Measurements from ENCODE around the gene SLK. TPM values are rescaled to one million over a fixed set of nuclear protein-coding genes. Genes with fewer than 3 reads are reported as not detected.

SLK gene
- total and polyA plus RNA-seq, 2 of the 13 experiments (the other 11 are each of a cell fraction or from before 2014, with no cell fraction given) = 3.4 to 22.8 TPM

GRCh38 chr10:104061196-104061595 lies 94.3 kb downstream of the SLK start:
- Histone ChIP-seq H3K9ac (ENCODE audit: insufficient read depth, low read depth, low read length) (no peak overlapping the region), H3K27me3 (ENCODE audit: control insufficient read depth in 1 of 2, insufficient read depth in 2 of 2, low read length in 2 of 2) (peaks cover 3 to 21% of the 10 kb centered on the region in 2 experiments; a peak in 2 of 5 replicates), H3K36me3 (replicated peaks in 1 of 2; ENCODE audit: control insufficient read depth in 1 of 2, insufficient read depth in 2 of 2, low read length in 2 of 2) (no peaks in the 10 kb centered on the region), H3K4me2 (ENCODE audit: low read depth, low read length) (no peak overlapping the region), H3K4me1 (ENCODE audit: insufficient read depth, low read length) (no peaks in the 10 kb centered on the region), H3K4me3 (replicated peaks in 1 of 3; ENCODE audit: insufficient read depth in 1 of 3, low read depth in 2 of 3, low read length in 3 of 3) (no peak overlapping the region), H3K79me2 (ENCODE audit: insufficient read depth, low read length) (no peaks in the 10 kb centered on the region), H4K20me1 (ENCODE audit: insufficient read depth, low read length) (no peaks in the 10 kb centered on the region), H3K9me3 (ENCODE audit: low read length) (no peaks in the 10 kb centered on the region), H3K27ac (ENCODE audit: extremely low read length, insufficient read depth, low read length) (no peak overlapping the region), H2AFZ (ENCODE audit: low read length) (no peak overlapping the region)
- in situ Hi-C loops (cut with HindIII; ENCODE audit: extremely low pct_ligation_motif_present, low pct_unique_long_range_greater_than_20kb) (no loop called here), intact Hi-C loops (cut with micrococcal nuclease; ENCODE audit: unreplicated experiment) (no loop called here)
- BruUV-seq (replicated peaks) = no TSS peak
- CTCF ChIA-PET (ENCODE audit: low intra/inter-chr PET ratio, low total read pairs) = no interaction called here
- TF ChIP-seq SMAD3 (CRISPR knock-in tag; IDR thresholded peaks at IDR 0.05) (no peak), EP300 (IDR thresholded peaks at IDR 0.05; ENCODE audit: low read depth in 2 of 2, low read length in 2 of 2) (no peak), EP300 (CRISPR knock-in tag; IDR thresholded peaks at IDR 0.05; ENCODE audit: borderline replicate concordance) (no peak), ZBTB44 (CRISPR knock-in tag; IDR thresholded peaks at IDR 0.05) (no peak), ZNF83 (CRISPR knock-in tag; IDR thresholded peaks at IDR 0.05; ENCODE audit: borderline replicate concordance) (no peak)
- 25% methylated on average over 2 of the region's 6 CpGs for WGBS (ENCODE audit: low lambda C conversion rate)
- POLR2A ChIA-PET = no interaction called here
- FAIRE-seq (no peak), DNase-seq (ENCODE audit: low spot score) (no peak), ATAC-seq (no peak)

- POLR2A ChIA-PET = no interaction called here
- in situ Hi-C loops (cut with HindIII; ENCODE audit: extremely low pct_ligation_motif_present, low pct_unique_long_range_greater_than_20kb) (no loop called here), intact Hi-C loops (cut with micrococcal nuclease; ENCODE audit: unreplicated experiment) (no loop called here)
- Histone ChIP-seq H2AFZ (ENCODE audit: low read length) (no peak overlapping the region), H3K27me3 (ENCODE audit: control insufficient read depth in 1 of 2, insufficient read depth in 2 of 2, low read length in 2 of 2) (peaks cover 3 to 41% of the 10 kb centered on the region in 2 experiments; a peak in 4 of 5 replicates), H3K4me3 (replicated peaks in 1 of 3; ENCODE audit: insufficient read depth in 1 of 3, low read depth in 2 of 3, low read length in 3 of 3) (no peak overlapping the region), H3K4me1 (ENCODE audit: insufficient read depth, low read length) (no peaks in the 10 kb centered on the region), H3K27ac (ENCODE audit: extremely low read length, insufficient read depth, low read length) (no peak overlapping the region), H3K9ac (ENCODE audit: insufficient read depth, low read depth, low read length) (no peak overlapping the region), H3K79me2 (ENCODE audit: insufficient read depth, low read length) (no peaks in the 10 kb centered on the region), H3K9me3 (ENCODE audit: low read length) (no peaks in the 10 kb centered on the region), H3K4me2 (ENCODE audit: low read depth, low read length) (no peak overlapping the region), H3K36me3 (replicated peaks in 1 of 2; ENCODE audit: control insufficient read depth in 1 of 2, insufficient read depth in 2 of 2, low read length in 2 of 2) (no peaks in the 10 kb centered on the region), H4K20me1 (ENCODE audit: insufficient read depth, low read length) (no peaks in the 10 kb centered on the region)
- WGBS (ENCODE audit: low lambda C conversion rate) = 0% methylated on average over 1 of the region's 1 CpG
- DNase-seq (ENCODE audit: low spot score) (no peak), FAIRE-seq (no peak), ATAC-seq (no peak)
- TF ChIP-seq SOX5 (CRISPR knock-in tag; IDR thresholded peaks at IDR 0.05; ENCODE audit: borderline replicate concordance) (no peak), KMT2B (CRISPR knock-in tag; IDR thresholded peaks at IDR 0.05) (no peak), MAFF (IDR thresholded peaks at IDR 0.05; ENCODE audit: low read depth, low read length) (peak; percentile 62; the same call in 1 of the 2 replicates), ZNF354B (CRISPR knock-in tag; IDR thresholded peaks at IDR 0.05) (no peak), ATF4 (CRISPR knock-in tag; IDR thresholded peaks at IDR 0.05) (no peak), HNRNPK (IDR thresholded peaks at IDR 0.05; ENCODE audit: low read depth, low read length, poor library complexity, severe bottlenecking) (no peak), FOXK1 (CRISPR knock-in tag; IDR thresholded peaks at IDR 0.05; ENCODE audit: borderline replicate concordance, low read depth) (no peak), ZNF460 (CRISPR knock-in tag; IDR thresholded peaks at IDR 0.05; ENCODE audit: borderline replicate concordance) (no peak), ZNF674 (CRISPR knock-in tag; IDR thresholded peaks at IDR 0.05; ENCODE audit: low read depth) (no peak), MAFK (conservative IDR thresholded peaks at IDR 0.05 in 1 of 2, IDR thresholded peaks at IDR 0.05 in 1 of 2; ENCODE audit: low read length in 2 of 2) (peak; percentile 55 to 79; a peak in 3 of 4 replicates), TEAD2 (CRISPR knock-in tag; IDR thresholded peaks at IDR 0.05) (no peak), ATF2 (CRISPR knock-in tag; IDR thresholded peaks at IDR 0.05) (no peak)
- no TSS peak for BruUV-seq (replicated peaks)
- CTCF ChIA-PET (ENCODE audit: low intra/inter-chr PET ratio, low total read pairs) = no interaction called here
Measured at GRCh38 chr10:104065748-104066147, 98.8 kb downstream of the SLK start.

Data from HepG2 (cell line).